ENCODE measurements around the gene BMERB1.

DNA sequence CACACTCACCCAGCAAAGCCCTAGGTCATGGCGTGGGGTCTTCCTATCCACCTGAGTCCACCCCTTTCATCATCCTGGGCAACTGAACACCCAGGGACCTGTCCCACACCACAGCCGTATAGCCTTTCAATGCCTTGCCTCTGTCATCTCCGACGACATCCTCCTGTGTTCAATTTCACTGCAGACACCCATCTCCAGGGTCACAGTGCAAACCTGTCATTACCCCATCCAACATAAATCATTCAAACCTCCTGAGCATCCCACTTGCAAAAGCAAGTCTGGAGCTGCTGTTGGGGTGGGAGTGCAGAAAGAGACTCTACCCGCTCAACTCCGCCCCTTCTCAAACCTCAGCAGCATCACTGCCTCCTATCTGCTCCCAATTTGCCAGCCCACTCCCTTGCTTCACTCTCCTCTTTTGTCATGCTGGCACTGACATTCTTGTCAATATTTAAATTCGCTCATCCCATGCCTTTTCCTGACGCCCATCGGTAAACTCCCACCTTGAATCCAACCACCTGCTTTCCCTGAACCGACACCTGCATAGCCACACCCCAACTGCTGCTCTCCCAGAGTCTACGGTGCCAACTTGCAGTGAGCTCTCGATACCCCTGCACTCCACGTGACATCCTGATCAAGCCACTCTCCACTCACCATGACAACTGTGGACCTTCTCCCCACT, 171.6 kb downstream of the BMERB1 start:
- TF ChIP-seq POLR2A (IDR thresholded peaks at IDR 0.05; ENCODE audit: low read depth) (no peak), EP300 (IDR thresholded peaks at IDR 0.05) (no peak), POLR2AphosphoS5 (IDR thresholded peaks at IDR 0.05) (no peak)
- TF ChIP-seq, protein P1, sequence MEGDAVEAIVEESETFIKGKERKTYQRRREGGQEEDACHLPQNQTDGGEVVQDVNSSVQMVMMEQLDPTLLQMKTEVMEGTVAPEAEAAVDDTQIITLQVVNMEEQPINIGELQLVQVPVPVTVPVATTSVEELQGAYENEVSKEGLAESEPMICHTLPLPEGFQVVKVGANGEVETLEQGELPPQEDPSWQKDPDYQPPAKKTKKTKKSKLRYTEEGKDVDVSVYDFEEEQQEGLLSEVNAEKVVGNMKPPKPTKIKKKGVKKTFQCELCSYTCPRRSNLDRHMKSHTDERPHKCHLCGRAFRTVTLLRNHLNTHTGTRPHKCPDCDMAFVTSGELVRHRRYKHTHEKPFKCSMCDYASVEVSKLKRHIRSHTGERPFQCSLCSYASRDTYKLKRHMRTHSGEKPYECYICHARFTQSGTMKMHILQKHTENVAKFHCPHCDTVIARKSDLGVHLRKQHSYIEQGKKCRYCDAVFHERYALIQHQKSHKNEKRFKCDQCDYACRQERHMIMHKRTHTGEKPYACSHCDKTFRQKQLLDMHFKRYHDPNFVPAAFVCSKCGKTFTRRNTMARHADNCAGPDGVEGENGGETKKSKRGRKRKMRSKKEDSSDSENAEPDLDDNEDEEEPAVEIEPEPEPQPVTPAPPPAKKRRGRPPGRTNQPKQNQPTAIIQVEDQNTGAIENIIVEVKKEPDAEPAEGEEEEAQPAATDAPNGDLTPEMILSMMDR (IDR thresholded peaks at IDR 0.05) = no peak
